Activated CD4-positive, alpha-beta memory T cell treated with anti-CD3 and anti-CD28 coated beads for 36 hours (primary cell): ENCODE measurements around the gene GART. TPM values are rescaled to one million over a fixed set of nuclear protein-coding genes. Genes with fewer than 3 reads are reported as not detected.

Source experiments
- CTCF ChIA-PET: fragments of 350-600 bp; sonication (Branson Sonifier 250); formaldehyde crosslinking; loops from one replicate; lab custom pipeline; 2021; ENCODE audit warnings: antibody characterized with exemption, inconsistent platforms; lab: Charles Lee
- POLR2A ChIA-PET: fragments of 350-600 bp; sonication (Branson Sonifier 250); formaldehyde crosslinking; loops from one replicate; lab custom pipeline; 2021; ENCODE audit warnings: antibody characterized with exemption; lab: Charles Lee
- DNase-seq: peaks from one replicate; pipeline ENCODE4 v3.0.0-alpha.2; 2020
- H3K27ac Mint-ChIP-seq: one replicate; pipeline ENCODE4 v1.8.0; 2021; ENCODE audit warnings: mixed read lengths
- H3K27me3 Mint-ChIP-seq: one replicate; pipeline ENCODE4 v1.8.0; 2021; ENCODE audit warnings: mixed read lengths
- H3K36me3 Mint-ChIP-seq: one replicate; pipeline ENCODE4 v1.8.0; 2021; ENCODE audit warnings: mixed read lengths
- H3K4me1 Mint-ChIP-seq: one replicate; pipeline ENCODE4 v1.8.0; 2021; ENCODE audit warnings: low read depth, mixed read lengths
- H3K4me3 Mint-ChIP-seq: one replicate; pipeline ENCODE4 v1.8.0; 2021; ENCODE audit warnings: mild to moderate bottlenecking, mixed read lengths
- H3K9me3 Mint-ChIP-seq: one replicate; pipeline ENCODE4 v1.8.0; 2021; ENCODE audit warnings: mixed read lengths
- intact Hi-C: fragments of 100-400 bp; cut with micrococcal nuclease; formaldehyde crosslinking; loops from one replicate; pipeline ENCODE4 v1.15.1; 2023
- total RNA-seq, 2 experiments: library from RNA; stranded (reverse); gene quantifications; one replicate each; pipeline ENCODE4 v1.2.3, GENCODE V29; 2021

GART gene
- total RNA-seq, 2 experiments from 2014 or later = 210 to 214 TPM

DNA sequence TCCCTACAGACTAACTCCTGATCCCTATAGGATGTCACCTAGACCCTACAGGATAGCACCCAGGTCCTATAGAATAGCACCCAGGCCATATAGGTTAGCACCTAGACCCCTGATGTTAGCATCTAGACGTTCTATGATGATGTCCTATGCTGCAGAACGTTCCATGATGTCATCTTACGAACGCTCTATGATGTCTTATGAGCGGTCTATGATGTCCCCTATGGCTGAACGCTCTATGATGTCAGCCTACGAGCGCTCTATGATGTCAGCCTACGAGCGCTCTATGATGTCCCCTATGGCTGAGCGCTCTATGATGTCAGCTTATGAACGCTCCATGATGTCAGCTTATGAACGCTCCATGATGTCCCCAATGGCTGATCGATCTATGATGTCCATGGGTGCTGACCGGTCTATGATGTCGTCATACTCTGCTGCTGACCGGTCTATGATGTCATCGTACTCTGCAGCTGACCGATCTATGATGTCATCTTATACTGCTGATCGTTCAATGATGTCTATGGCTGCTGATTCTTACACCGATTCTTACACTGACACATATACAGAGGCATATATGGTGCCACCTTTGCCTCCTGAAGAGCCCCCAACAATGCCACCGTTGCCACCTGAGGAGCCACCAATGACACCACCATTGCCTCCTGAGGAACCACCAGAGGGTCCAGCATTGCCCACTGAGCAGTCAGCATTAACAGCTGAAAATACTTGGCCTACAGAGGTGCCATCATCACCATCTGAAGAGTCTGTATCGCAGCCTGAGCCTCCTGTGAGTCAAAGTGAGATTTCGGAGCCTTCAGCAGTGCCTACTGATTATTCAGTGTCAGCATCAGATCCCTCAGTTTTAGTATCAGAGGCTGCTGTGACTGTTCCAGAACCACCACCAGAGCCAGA is 10.4 kb upstream of the GART start:
- Mint-ChIP-seq H3K27me3 (no peaks in the 10 kb centered on the region), H3K4me3 (no peak overlapping the region), H3K36me3 (peaks cover 68% of the 10 kb centered on the region), H3K4me1 (peaks cover 54% of the 10 kb centered on the region), H3K27ac (peak overlapping the region; percentile 38), H3K9me3 (no peaks in the 10 kb centered on the region)
- no peak for DNase-seq
- ChIA-PET POLR2A (interaction anchor here (1.2 kb wide), 1 partner anchor 9 kb away, joined by 4 read pairs; the partner anchor contains the start of gene SON), CTCF (no interaction called here)
- intact Hi-C loops = no loop called here

DNA sequence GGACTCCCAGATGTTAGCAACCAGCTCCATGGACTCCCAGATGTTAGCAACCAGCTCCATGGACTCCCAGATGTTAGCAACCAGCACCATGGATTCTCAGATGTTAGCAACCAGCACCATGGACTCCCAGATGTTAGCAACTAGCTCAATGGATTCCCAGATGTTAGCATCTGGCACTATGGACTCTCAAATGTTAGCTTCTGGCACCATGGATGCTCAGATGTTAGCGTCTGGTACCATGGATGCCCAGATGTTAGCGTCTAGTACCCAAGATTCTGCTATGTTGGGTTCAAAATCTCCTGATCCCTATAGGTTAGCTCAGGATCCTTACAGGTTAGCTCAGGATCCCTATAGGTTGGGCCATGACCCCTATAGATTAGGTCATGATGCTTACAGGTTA is 9.7 kb upstream of the GART start:
- no peaks in the 10 kb centered on the region for H3K27me3 Mint-ChIP-seq
- no peak overlapping the region for H3K4me3 Mint-ChIP-seq
- intact Hi-C loops = no loop called here
- H3K4me1 Mint-ChIP-seq = peaks cover 51% of the 10 kb centered on the region
- DNase-seq = no peak
- no peaks in the 10 kb centered on the region for H3K9me3 Mint-ChIP-seq
- CTCF ChIA-PET = interaction anchor here (0.8 kb wide), 1 partner anchor 54 kb away, joined by 4 read pairs; no protein-coding TSS in a partner anchor
- no peak overlapping the region for H3K27ac Mint-ChIP-seq
- peaks cover 65% of the 10 kb centered on the region for H3K36me3 Mint-ChIP-seq
- POLR2A ChIA-PET = interaction anchor here (1.2 kb wide), 1 partner anchor 9 kb away, joined by 4 read pairs; the partner anchor contains the start of gene SON

GRCh38 chr21:33550772-33551660 is 9.1 kb upstream of the GART start:
- CTCF ChIA-PET = interaction anchor here (0.8 kb wide), 1 partner anchor 55 kb away, joined by 4 read pairs; no protein-coding TSS in a partner anchor
- Mint-ChIP-seq H3K27me3 (no peaks in the 10 kb centered on the region), H3K27ac (no peak overlapping the region), H3K4me1 (peaks cover 49% of the 10 kb centered on the region), H3K4me3 (no peak overlapping the region), H3K36me3 (peaks cover 62% of the 10 kb centered on the region), H3K9me3 (no peaks in the 10 kb centered on the region)
- no peak for DNase-seq
- intact Hi-C loops = no loop called here
- POLR2A ChIA-PET = interaction anchor here (1.2 kb wide), 1 partner anchor 8 kb away, joined by 4 read pairs; the partner anchor contains the start of gene SON

DNA sequence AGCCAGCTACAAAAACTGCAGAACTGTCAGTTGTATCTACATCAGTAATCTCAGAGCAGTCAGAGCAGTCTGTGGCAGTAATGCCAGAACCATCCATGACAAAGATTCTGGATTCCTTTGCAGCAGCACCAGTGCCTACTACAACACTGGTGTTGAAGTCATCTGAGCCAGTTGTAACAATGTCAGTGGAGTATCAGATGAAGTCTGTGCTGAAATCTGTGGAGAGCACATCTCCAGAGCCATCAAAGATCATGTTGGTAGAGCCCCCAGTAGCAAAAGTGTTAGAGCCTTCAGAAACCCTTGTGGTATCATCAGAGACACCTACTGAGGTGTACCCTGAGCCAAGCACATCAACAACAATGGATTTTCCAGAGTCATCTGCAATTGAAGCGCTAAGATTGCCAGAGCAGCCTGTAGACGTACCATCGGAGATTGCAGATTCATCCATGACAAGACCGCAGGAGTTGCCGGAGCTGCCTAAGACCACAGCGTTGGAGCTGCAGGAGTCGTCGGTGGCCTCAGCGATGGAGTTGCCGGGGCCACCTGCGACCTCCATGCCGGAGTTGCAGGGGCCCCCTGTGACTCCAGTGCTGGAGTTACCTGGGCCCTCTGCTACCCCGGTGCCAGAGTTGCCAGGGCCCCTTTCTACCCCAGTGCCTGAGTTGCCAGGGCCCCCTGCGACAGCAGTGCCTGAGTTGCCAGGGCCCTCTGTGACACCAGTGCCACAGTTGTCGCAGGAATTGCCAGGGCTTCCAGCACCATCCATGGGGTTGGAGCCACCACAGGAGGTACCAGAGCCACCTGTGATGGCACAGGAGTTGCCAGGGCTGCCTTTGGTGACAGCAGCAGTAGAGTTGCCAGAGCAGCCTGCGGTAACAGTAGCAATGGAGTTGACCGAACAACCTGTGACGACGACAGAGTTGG is 8.2 kb upstream of the GART start:
- Mint-ChIP-seq H3K27me3 (no peaks in the 10 kb centered on the region), H3K4me1 (peaks cover 48% of the 10 kb centered on the region), H3K27ac (no peak overlapping the region), H3K4me3 (no peak overlapping the region), H3K9me3 (no peaks in the 10 kb centered on the region), H3K36me3 (peaks cover 55% of the 10 kb centered on the region)
- ChIA-PET POLR2A (no interaction called here), CTCF (interaction anchor here (1.3 kb wide), 1 partner anchor 55 kb away, joined by 3 read pairs; no protein-coding TSS in a partner anchor)
- no peak for DNase-seq
- intact Hi-C loops = loop anchor here (10.0 kb wide), 1 partner anchor 1065 kb away; the partner anchor contains the start of gene RCAN1

DNA sequence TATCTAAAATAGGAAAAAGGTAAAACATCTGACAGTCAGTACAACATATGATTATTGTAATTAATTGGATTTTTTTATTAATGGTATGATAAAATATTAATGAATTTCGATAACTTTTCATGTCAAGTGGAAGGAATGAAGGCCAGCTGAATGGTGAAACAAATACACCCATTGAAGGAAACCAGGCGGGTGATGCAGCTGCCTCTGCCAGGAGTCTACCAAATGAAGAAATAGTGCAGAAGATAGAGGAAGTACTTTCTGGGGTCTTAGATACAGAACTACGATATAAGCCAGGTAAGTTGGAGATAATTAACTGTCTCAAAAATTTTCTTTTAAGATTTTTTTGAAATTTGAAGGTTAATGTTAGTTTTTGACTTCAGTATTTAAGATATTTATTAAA is 4.2 kb upstream of the GART start:
- intact Hi-C loops = loop anchor here (10.0 kb wide), 1 partner anchor 1069 kb away; the partner anchor contains the start of gene RCAN1
- Mint-ChIP-seq H3K4me1 (peaks cover 26% of the 10 kb centered on the region), H3K4me3 (no peak overlapping the region), H3K9me3 (no peaks in the 10 kb centered on the region), H3K36me3 (peaks cover 46% of the 10 kb centered on the region), H3K27me3 (no peaks in the 10 kb centered on the region), H3K27ac (no peak overlapping the region)
- ChIA-PET POLR2A (no interaction called here), CTCF (no interaction called here)
- no peak for DNase-seq

- H3K4me1 Mint-ChIP-seq = peaks cover 32% of the 10 kb centered on the region
- no peaks in the 10 kb centered on the region for H3K27me3 Mint-ChIP-seq
- CTCF ChIA-PET = interaction anchor here (1.1 to 2.7 kb wide), 6 partner anchors 12 to 183 kb away, joined by 4 to 29 read pairs (median 6); partner anchors contain the start of genes DONSON and TMEM50B
- DNase-seq = no peak
- intact Hi-C loops = loop anchor here (5.0 to 10.0 kb wide), 4 partner anchors 63 to 1070 kb away; partner anchors contain the start of genes ATP5PO, IL10RB and RCAN1
- POLR2A ChIA-PET = interaction anchor here (0.6 to 3.0 kb wide), 3 partner anchors 35 to 90 kb away, joined by 3 to 16 read pairs (median 4); partner anchors contain the start of gene DONSON
- H3K9me3 Mint-ChIP-seq = no peaks in the 10 kb centered on the region
- H3K36me3 Mint-ChIP-seq = peaks cover 44% of the 10 kb centered on the region
- H3K27ac Mint-ChIP-seq = peak overlapping the region; percentile 100
- peak overlapping the region; percentile 96 for H3K4me3 Mint-ChIP-seq
These were observed 2.7 kb upstream of the GART start for GRCh38 chr21:33544451-33545195.

DNA sequence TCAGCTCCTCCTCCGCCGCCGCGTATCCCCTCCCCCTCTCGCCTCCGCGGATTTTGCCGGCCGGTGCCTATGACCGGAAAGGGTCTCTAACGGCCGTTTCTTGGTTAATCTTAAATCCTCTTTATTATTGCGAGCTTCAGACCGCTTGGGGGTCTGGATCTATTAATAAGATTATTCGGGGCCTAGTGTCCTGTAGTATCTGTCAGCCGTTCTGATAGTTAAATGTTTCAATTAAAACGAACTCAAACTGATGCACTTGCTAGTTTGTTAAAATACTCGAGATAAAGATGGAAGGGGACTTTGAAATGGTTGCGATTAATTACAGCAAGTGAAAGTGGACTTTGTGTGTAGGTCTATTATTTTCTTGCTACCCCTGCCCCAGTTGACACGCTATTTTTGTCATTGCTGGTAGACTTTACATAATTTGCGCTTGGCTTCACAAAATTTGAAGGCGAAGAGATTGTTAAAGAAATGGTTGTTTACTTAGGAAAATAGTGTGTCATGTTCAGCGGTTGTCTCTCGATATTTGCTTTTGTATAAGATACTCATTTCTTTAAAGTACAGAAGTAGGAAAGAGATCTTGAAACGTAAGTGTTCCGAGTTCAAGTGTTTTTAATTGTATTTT is 1.7 kb upstream of the GART start:
- POLR2A ChIA-PET = interaction anchor here (0.5 to 3.0 kb wide), 10 partner anchors 8 to 1124 kb away, joined by 3 to 16 read pairs (median 4); partner anchors contain the start of genes DNAJC28, DONSON and TMEM50B
- intact Hi-C loops = loop anchor here (1.0 to 10.0 kb wide), 7 partner anchors 64 to 1071 kb away; partner anchors contain the start of genes ATP5PO, IFNAR1, IL10RB and RCAN1
- peaks cover 40% of the 10 kb centered on the region for H3K36me3 Mint-ChIP-seq

GRCh38 chr21:33542640-33543504 is 955 bp upstream of the GART start, which contains the start of gene SON:
TSS of gene SON (plus strand) at chr21:33543038. CDS start at chr21:33543093, 55 bp downstream.
- DNase-seq = peak; percentile 99
- intact Hi-C loops = loop anchor here (1.0 to 10.0 kb wide), 11 partner anchors 45 to 1072 kb away; partner anchors contain the start of genes ATP5PO, DNAJC28, DONSON and IFNAR1
- ChIA-PET POLR2A (interaction anchor here (0.5 to 3.0 kb wide), 12 partner anchors 9 to 1125 kb away, joined by 3 to 16 read pairs (median 4); partner anchors contain the start of genes DNAJC28, DONSON and TMEM50B), CTCF (interaction anchor here (1.6 to 2.7 kb wide), 3 partner anchors 14 to 63 kb away, joined by 5 to 29 read pairs (median 6); partner anchors contain the start of gene TMEM50B)
- peak within 1 kb of the TSS; percentile 96 for H3K4me3 Mint-ChIP-seq
- H3K27me3 Mint-ChIP-seq = no peaks in the 10 kb centered on the region
- H3K27ac Mint-ChIP-seq = peak within 1 kb of the TSS; percentile 100
- no peaks in the 10 kb centered on the region for H3K9me3 Mint-ChIP-seq
- peaks cover 26% of the 10 kb centered on the region for H3K4me1 Mint-ChIP-seq
- peaks cover 43% of the 10 kb centered on the region for H3K36me3 Mint-ChIP-seq

More for the DNA sequence above, 1.7 kb upstream of the GART start:
- Mint-ChIP-seq H3K9me3 (no peaks in the 10 kb centered on the region), H3K4me3 (peak overlapping the region; percentile 96), H3K27me3 (no peaks in the 10 kb centered on the region), H3K4me1 (peaks cover 29% of the 10 kb centered on the region), H3K27ac (peak overlapping the region; percentile 100)
- CTCF ChIA-PET = interaction anchor here (1.5 to 2.7 kb wide), 5 partner anchors 13 to 182 kb away, joined by 4 to 29 read pairs (median 6); partner anchors contain the start of gene TMEM50B
- DNase-seq = peak; percentile 86
